Diencephalon (tissue), 1 donor: ENCODE measurements around the gene SPRR2F. TPM values are rescaled to one million over a fixed set of nuclear protein-coding genes. Genes with fewer than 3 reads are reported as not detected.

ENCODE experiments used
- small RNA-seq: library from RNA; depleted of rRNA; stranded (forward); fragments of <200 nt; gene quantifications from one replicate; pipeline ENCODE3, GENCODE V24; 2014
- total RNA-seq: library from RNA; depleted of rRNA; stranded (reverse); fragments of >200 nt; gene quantifications from one replicate; pipeline ENCODE4 v1.2.3, GENCODE V29; 2014

The SPRR2F gene
- not detected for total RNA-seq

DNA sequence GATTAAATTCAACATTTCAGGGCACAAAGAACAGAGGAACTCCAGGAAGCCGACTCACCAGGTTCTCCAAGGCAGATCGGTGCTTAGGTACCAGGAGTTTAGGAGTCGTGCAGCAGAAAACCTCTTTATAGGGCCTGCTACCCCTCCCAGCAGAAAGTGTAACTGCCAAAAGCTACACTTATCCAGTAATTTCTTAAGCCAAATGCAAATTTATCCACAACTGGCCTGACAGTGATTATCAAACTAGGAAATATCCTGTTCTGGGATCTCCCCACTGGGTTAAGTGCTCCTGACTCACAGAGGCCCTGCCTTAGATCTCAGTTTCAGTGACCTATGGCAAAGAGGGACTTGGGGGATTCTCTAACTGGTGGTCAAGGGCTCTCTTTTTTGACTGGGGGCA lies at the start of gene SPRR2F:
SPRR2F (minus strand) TSS at position 101 of the 400 bp plus-strand sequence. CDS start 783 bp downstream, outside the sequence.

GRCh38 chr1:153150846-153151245 lies 37.5 kb upstream of the SPRR2F start, which contains the start of gene SPRR2G:
Gene SPRR2G (minus strand): TSS chr1:153150890. CDS start chr1:153150110, 780 bp downstream.

GRCh38 chr1:153094426-153094825 lies 18.9 kb downstream of the SPRR2F start, which contains the start of gene SPRR2E:
Gene SPRR2E (minus strand): TSS chr1:153094526. CDS start chr1:153093751, 775 bp downstream.

DNA sequence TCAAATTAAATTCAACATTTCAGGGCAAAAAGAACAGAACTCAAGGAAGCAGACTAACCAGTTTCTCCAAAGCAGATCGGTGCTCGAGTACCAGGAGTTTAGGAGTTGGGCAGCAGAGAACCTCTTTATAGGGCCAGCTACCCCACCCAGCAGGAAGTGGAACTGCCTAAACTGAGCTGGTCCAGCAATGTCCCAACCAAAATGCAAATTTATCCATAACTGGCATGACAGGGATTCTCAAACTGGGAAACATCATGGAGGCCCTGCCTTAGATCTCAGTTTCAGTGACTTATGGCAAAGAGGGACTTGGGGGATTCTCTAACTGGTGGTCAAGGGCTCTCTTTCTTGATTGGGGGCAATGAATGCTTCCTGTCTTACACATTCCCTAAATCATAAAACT lies 41.8 kb downstream of the SPRR2F start, which contains the start of gene SPRR2B:
SPRR2B (minus strand) TSS at position 101 of the 400 bp plus-strand sequence. CDS start 772 bp downstream, outside the sequence.

Small RNA genes within 50 kb of the gene (small RNA-seq; reads per million reads assigned to genes)
- gene SPRR2C: not detected

Other genes with a start within 250 kb of the SPRR2F start
- gene SMCP, start 235.2 kb downstream of the SPRR2F start, total RNA-seq: not detected
- not detected for gene IVL, start 205.0 kb downstream of the SPRR2F start, total RNA-seq
- gene SPRR5, start 166.3 kb downstream of the SPRR2F start, total RNA-seq: not detected
- not detected for gene SPRR4, start 142.9 kb downstream of the SPRR2F start, total RNA-seq
- not detected for gene SPRR1A, start 129.4 kb downstream of the SPRR2F start, total RNA-seq
- not detected for gene SPRR3, start 111.8 kb downstream of the SPRR2F start, total RNA-seq
- not detected for gene SPRR1B, start 82.3 kb downstream of the SPRR2F start, total RNA-seq
- gene SPRR2D, start 72.4 kb downstream of the SPRR2F start, total RNA-seq: not detected
- gene SPRR2A, start 56.0 kb downstream of the SPRR2F start, total RNA-seq: not detected
- not detected for gene SPRR2B, start 41.9 kb downstream of the SPRR2F start, total RNA-seq
- gene SPRR2E, start 19.0 kb downstream of the SPRR2F start, total RNA-seq: not detected
- gene SPRR2G, start 37.4 kb upstream of the SPRR2F start, total RNA-seq: not detected
- gene LELP1, start 89.9 kb upstream of the SPRR2F start, total RNA-seq: not detected
- gene PRR9, start 104.1 kb upstream of the SPRR2F start, total RNA-seq: not detected
- 0.69 TPM for gene LORICRIN, start 146.2 kb upstream of the SPRR2F start, total RNA-seq
- not detected for gene PGLYRP3, start 199.4 kb upstream of the SPRR2F start, total RNA-seq
- gene PGLYRP4, start 235.3 kb upstream of the SPRR2F start, total RNA-seq: not detected
- gene S100A9, start 244.3 kb upstream of the SPRR2F start, total RNA-seq: 55.1 TPM